ENCODE data around the gene CDKAL1. TPM values are rescaled to one million over a fixed set of nuclear protein-coding genes. Genes with fewer than 3 reads are reported as not detected.

CDKAL1 gene
- total and polyA plus RNA-seq, 2 donors (not counting 3 experiments of a cell fraction or from before 2014, with no cell fraction given), result 6.1 to 20.5 TPM

DNA sequence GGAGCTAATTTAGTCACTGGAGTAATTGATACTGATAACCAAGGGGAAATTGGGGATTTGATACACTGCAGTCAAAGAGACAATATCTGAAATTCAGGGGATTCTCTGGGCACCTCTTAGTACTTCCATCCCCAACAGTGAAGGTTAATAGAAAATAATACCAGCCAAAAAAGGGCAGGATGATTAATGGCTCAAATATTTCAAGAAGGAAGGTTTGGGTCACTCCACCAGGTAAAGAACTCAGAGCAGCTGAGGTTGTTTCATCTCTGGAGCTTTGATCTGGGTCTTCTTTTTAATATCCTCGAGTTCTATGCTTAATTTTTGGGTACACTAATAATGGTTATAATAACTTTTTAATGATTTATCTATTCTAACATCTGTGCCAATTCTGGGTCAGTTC is 70.8 kb downstream of the CDKAL1 start:
- H3K36me3 ChIP-seq (ENCODE audit: control insufficient read depth in 2 of 2, extremely low read depth in 1 of 2, insufficient read depth in 2 of 2, low read length in 2 of 2), result no peaks in the 10 kb centered on the region
- ChIA-PET CTCF (interaction anchor here (0.6 kb wide), 1 partner anchor 907 kb away, joined by 4 read pairs; no protein-coding TSS in a partner anchor), POLR2A (no interaction called here)
- dilution Hi-C loops (cut with MboI; ENCODE audit: extremely low pct_ligation_motif_present, low sequenced_read_pairs), result no loop called here
- TF ChIP-seq JUN (IDR thresholded peaks at IDR 0.05; ENCODE audit: borderline replicate concordance, insufficient read depth, insufficient read length, low read depth) (no peak), POLR2A (IDR thresholded peaks at IDR 0.05; ENCODE audit: low read depth, low read length) (no peak), EZH2 (IDR thresholded peaks at IDR 0.05; ENCODE audit: borderline replicate concordance, low read depth, low read length, severe bottlenecking) (no peak)
- TF ChIP-seq, protein P1, sequence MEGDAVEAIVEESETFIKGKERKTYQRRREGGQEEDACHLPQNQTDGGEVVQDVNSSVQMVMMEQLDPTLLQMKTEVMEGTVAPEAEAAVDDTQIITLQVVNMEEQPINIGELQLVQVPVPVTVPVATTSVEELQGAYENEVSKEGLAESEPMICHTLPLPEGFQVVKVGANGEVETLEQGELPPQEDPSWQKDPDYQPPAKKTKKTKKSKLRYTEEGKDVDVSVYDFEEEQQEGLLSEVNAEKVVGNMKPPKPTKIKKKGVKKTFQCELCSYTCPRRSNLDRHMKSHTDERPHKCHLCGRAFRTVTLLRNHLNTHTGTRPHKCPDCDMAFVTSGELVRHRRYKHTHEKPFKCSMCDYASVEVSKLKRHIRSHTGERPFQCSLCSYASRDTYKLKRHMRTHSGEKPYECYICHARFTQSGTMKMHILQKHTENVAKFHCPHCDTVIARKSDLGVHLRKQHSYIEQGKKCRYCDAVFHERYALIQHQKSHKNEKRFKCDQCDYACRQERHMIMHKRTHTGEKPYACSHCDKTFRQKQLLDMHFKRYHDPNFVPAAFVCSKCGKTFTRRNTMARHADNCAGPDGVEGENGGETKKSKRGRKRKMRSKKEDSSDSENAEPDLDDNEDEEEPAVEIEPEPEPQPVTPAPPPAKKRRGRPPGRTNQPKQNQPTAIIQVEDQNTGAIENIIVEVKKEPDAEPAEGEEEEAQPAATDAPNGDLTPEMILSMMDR (IDR thresholded peaks at IDR 0.05; ENCODE audit: extremely low read depth in 1 of 2, insufficient read depth in 1 of 2, low read depth in 1 of 2, low read length in 2 of 2), result no peak
- no peaks in the 10 kb centered on the region for H4K20me1 ChIP-seq (replicated peaks; ENCODE audit: control insufficient read depth, extremely low read depth, insufficient read depth, low read length)
- no peaks in the 10 kb centered on the region for H3K79me2 ChIP-seq (ENCODE audit: control insufficient read depth, insufficient read depth, low read length)
- H3K9me1 ChIP-seq (replicated peaks; ENCODE audit: control insufficient read depth, extremely low read depth, insufficient read depth, low read length), result no peaks in the 10 kb centered on the region
- DNase-seq (ENCODE audit: low read depth, low spot score) (no peak), FAIRE-seq (no peak)
- no peak overlapping the region for H3K27ac ChIP-seq (ENCODE audit: insufficient read depth, low read depth, low read length)
- no peaks in the 10 kb centered on the region for H3K27me3 ChIP-seq (ENCODE audit: control insufficient read depth in 2 of 2, insufficient read depth in 2 of 2, low read length in 2 of 2)
- intact Hi-C loops (cut with micrococcal nuclease), result no loop called here
- H3K4me1 ChIP-seq (ENCODE audit: control insufficient read depth, extremely low read depth, insufficient read depth, low read length), result no peaks in the 10 kb centered on the region
- no TSS peak for BruUV-seq (replicated peaks)
- H3K9me3 ChIP-seq (replicated peaks; ENCODE audit: control insufficient read depth, insufficient read depth, low read length), result no peaks in the 10 kb centered on the region
- H3K4me3 ChIP-seq (replicated peaks in 1 of 3; ENCODE audit: insufficient read depth in 1 of 3, low read depth in 1 of 3, low read length in 3 of 3), result no peak overlapping the region
- H3K9ac ChIP-seq (replicated peaks; ENCODE audit: extremely low read depth, insufficient read depth, low read length), result no peak overlapping the region
- no peak overlapping the region for H2AFZ ChIP-seq (ENCODE audit: low read depth, low read length)
- H3K4me2 ChIP-seq (ENCODE audit: insufficient read depth, low read length), result no peak overlapping the region

DNA sequence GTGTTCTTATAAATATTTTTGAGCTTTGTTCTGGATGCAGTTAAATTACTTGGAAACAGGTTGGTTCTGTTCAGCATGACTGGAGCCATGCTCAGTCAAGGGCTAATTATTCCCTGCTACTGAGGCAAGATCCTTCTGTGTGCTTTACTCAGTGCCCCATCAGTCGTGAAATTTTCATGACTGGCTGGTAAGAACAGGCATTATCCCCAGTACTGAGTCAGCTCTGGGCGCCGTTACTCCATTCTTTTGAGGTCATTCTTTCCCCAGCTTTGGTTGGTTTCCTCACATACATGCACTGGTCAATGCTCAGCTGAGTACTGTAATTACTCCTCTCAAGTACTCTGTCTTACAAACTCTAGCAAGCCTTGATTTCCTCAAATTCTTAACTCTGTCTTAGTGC is 71.3 kb downstream of the CDKAL1 start:
- no peaks in the 10 kb centered on the region for H3K9me1 ChIP-seq (replicated peaks; ENCODE audit: control insufficient read depth, extremely low read depth, insufficient read depth, low read length)
- dilution Hi-C loops (cut with MboI; ENCODE audit: extremely low pct_ligation_motif_present, low sequenced_read_pairs) (no loop called here), intact Hi-C loops (cut with micrococcal nuclease) (no loop called here)
- no TSS peak for BruUV-seq (replicated peaks)
- POLR2A ChIA-PET, result no interaction called here
- H3K27ac ChIP-seq (ENCODE audit: insufficient read depth, low read depth, low read length), result no peak overlapping the region
- FAIRE-seq, result no peak
- no peaks in the 10 kb centered on the region for H3K79me2 ChIP-seq (ENCODE audit: control insufficient read depth, insufficient read depth, low read length)
- H3K4me1 ChIP-seq (ENCODE audit: control insufficient read depth, extremely low read depth, insufficient read depth, low read length), result no peaks in the 10 kb centered on the region
- no peaks in the 10 kb centered on the region for H3K27me3 ChIP-seq (ENCODE audit: control insufficient read depth in 2 of 2, insufficient read depth in 2 of 2, low read length in 2 of 2)
- H3K4me2 ChIP-seq (ENCODE audit: insufficient read depth, low read length), result no peak overlapping the region
- H3K36me3 ChIP-seq (ENCODE audit: control insufficient read depth in 2 of 2, extremely low read depth in 1 of 2, insufficient read depth in 2 of 2, low read length in 2 of 2), result no peaks in the 10 kb centered on the region
- no peaks in the 10 kb centered on the region for H4K20me1 ChIP-seq (replicated peaks; ENCODE audit: control insufficient read depth, extremely low read depth, insufficient read depth, low read length)
- CTCF ChIA-PET, result no interaction called here
- no peak overlapping the region for H3K4me3 ChIP-seq (replicated peaks in 1 of 3; ENCODE audit: insufficient read depth in 1 of 3, low read depth in 1 of 3, low read length in 3 of 3)
- H2AFZ ChIP-seq (ENCODE audit: low read depth, low read length), result no peak overlapping the region
- H3K9me3 ChIP-seq (replicated peaks; ENCODE audit: control insufficient read depth, insufficient read depth, low read length), result no peaks in the 10 kb centered on the region
- H3K9ac ChIP-seq (replicated peaks; ENCODE audit: extremely low read depth, insufficient read depth, low read length), result no peak overlapping the region
- DNase-seq (ENCODE audit: low read depth, low spot score), result no peak
- TF ChIP-seq, protein P1 (IDR thresholded peaks at IDR 0.05; ENCODE audit: extremely low read depth in 1 of 2, insufficient read depth in 1 of 2, low read depth in 1 of 2, low read length in 2 of 2), result no peak
- TF ChIP-seq GATA2 (IDR thresholded peaks at IDR 0.05; ENCODE audit: insufficient read depth, insufficient read length, low read depth, low read length) (no peak), MYC (IDR thresholded peaks at IDR 0.05; ENCODE audit: low read depth, low read length) (no peak), FOS (IDR thresholded peaks at IDR 0.05; ENCODE audit: borderline replicate concordance, insufficient read depth, low read length) (no peak), POLR2A (IDR thresholded peaks at IDR 0.05; ENCODE audit: low read depth, low read length) (no peak), JUN (IDR thresholded peaks at IDR 0.05; ENCODE audit: borderline replicate concordance, insufficient read depth, insufficient read length, low read depth) (no peak), EZH2 (IDR thresholded peaks at IDR 0.05; ENCODE audit: borderline replicate concordance, low read depth, low read length, severe bottlenecking) (no peak), POLR2AphosphoS5 (IDR thresholded peaks at IDR 0.05; ENCODE audit: insufficient read depth, low read depth, low read length) (no peak)
- TF ChIP-seq, protein P2, sequence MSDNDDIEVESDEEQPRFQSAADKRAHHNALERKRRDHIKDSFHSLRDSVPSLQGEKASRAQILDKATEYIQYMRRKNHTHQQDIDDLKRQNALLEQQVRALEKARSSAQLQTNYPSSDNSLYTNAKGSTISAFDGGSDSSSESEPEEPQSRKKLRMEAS (IDR thresholded peaks at IDR 0.05; ENCODE audit: insufficient read depth, insufficient read length), result no peak
